OCI-LY3 (cell line): Measurements from ENCODE around the gene SERHL2.

Experiments used
- CTCF ChIP-seq: fragments of 200-600, 300-600 bp; sonication (generic); IDR thresholded peaks from 2 replicates; pipeline ENCODE4 v1.5.1; 2014; ENCODE audit warnings: antibody characterized with exemption, low read length, low read depth
- EZH2phosphoT487 ChIP-seq: fragments of 200-600 bp; shearing (Covaris generic); IDR thresholded peaks from 2 replicates; pipeline ENCODE4 v1.6.1; 2018; ENCODE audit warnings: antibody characterized with exemption, mixed run types, low read depth

GRCh38 chr22:42586381-42586780 lies 32.6 kb downstream of the SERHL2 start:
- TF ChIP-seq CTCF, result no peak
- no peak for TF ChIP-seq EZH2phosphoT487
